Germinal center (tissue), 1 donor: ENCODE data around the gene AGAP3.

Source experiments
- DNase-seq: peaks from one replicate; pipeline ENCODE4 v3.0.0; 2012; ENCODE audit warnings: mixed read lengths, low spot score

Gene AGAP3

GRCh38 chr7:151124481-151124880 is 38.2 kb downstream of the AGAP3 start:
- DNase-seq: no peak

DNA sequence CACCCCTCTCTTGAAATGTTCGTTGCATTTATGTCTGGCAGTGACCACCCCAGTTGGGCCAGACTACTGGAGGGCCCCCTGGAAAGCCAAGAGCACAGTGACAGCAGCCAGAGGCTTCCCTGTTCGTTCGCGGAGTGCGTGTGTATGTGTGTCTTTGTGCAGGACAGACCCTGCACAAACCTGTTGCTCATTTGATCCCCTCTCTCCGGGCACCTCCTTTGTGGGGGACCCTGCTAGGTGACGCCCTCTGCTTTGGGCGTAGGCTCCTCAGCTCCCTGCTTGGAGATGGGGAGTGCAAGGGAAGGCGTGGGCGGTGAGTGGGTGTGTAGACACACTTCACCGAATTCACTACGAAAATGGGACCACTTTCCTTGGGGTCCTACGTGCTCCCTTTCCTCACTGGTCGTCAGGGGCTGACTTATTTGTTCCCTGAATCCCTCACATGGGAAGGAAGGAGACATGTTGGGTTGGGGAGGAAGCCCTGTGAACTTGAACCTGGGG is 38.7 kb downstream of the AGAP3 start:
- DNase-seq: no peak

DNA sequence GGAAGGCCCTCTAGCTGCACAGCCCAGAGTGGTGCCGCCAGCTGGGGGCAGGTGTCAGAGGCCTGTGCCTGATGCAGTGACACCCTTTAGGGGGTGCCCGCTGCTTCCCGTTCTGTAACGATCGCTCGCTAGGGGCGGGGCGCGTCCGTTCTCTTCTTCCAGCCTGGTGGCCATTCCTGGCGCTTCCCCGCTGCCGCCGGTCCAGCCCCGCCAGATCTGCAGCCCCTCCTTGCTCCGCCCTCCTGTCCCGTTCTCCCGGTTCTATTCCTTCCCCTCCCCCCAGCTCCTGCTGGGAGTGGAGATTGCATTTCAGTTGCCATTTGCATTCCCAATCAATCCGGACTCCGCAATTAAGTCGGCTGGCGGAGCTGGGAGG is 39.2 kb downstream of the AGAP3 start:
- no peak for DNase-seq

DNA sequence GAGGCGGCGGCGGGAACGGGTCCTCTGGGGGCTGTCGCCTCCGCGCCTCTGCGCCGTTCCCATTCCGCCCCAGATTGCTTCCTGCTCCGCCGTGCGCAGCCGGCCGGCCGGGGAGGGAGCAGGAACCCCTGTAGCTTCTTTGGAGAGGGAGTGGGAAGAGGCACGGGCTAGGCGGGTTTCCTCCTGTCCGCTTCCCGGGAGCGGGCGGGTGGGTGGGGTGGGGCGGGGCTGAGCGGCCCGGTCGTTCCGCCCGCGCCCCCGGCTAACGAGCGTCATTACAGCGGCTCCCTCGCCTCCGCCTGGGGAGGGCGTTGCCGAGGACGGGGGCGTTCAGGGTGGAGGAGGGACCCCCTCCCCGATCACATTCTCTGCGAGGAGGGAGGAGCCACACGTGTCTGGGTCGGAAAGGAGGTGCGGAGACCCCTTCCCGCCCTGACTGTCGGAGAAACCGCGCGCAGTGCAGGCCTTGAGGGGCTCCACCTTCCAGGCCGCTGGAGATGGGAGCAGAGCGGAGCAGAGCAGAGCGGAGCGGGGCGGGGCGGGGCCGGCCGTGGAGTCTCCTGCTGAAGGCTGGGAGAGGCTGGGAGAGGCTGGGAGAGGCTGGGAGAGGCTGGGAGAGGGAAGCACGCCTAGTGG is 39.7 kb downstream of the AGAP3 start:
- no peak for DNase-seq

GRCh38 chr7:151126491-151127137 is 40.3 kb downstream of the AGAP3 start:
- no peak for DNase-seq

GRCh38 chr7:151128144-151128543 is 41.9 kb downstream of the AGAP3 start:
- DNase-seq: no peak

DNA sequence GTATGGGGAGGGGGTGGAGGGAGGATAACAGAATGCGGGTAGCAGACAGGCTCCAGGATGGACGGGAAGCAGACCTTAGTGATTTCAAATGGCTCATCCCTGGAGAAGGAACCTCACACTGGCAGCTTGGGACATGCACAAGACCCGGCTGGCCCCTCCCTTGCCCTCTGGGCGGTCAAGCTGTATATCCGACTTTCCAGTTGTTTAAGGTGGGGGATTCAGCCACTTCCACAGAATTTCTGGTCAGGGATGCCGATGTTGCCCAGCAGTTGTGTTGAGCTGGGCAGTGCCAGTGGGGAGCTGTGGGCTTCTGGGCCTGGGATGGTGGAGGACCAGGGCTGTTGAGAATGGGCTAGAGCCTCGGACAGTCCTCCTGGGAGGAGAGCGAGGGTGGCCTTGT is 42.4 kb downstream of the AGAP3 start:
- no peak for DNase-seq

GRCh38 chr7:151129117-151129959 is 43.1 kb downstream of the AGAP3 start:
- no peak for DNase-seq

DNA sequence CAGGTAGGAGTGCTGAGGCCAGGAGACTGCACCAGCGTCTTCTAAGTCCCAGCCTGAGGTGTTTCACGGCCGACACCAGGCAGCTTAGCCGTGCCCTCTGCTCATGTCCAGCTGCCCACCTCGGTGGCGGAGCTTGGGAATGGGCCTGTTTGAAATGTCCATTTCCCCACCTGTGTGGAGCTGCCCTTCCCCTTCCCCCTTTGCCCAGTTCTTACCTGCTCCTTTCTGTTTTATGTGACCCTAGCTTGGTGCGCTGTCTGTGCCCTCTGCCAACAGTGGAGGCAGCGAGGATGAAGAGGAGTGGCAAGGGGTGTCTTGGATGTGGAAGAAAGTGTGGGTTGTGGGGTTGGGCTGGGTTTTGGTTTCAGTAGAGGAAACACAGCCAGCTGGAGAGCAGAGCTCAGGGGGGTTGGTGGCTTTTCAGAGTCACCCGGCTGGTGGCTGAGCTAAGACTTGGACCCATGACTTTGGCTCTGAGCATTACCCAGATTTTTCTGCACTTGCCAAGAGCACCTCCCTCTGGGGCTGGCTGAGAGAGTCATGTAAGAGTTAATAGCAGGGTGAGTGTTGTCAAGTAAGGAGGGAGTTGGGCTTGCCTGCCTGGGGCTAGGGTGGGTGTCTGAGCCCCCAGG is 43.8 kb downstream of the AGAP3 start:
- no peak for DNase-seq

DNA sequence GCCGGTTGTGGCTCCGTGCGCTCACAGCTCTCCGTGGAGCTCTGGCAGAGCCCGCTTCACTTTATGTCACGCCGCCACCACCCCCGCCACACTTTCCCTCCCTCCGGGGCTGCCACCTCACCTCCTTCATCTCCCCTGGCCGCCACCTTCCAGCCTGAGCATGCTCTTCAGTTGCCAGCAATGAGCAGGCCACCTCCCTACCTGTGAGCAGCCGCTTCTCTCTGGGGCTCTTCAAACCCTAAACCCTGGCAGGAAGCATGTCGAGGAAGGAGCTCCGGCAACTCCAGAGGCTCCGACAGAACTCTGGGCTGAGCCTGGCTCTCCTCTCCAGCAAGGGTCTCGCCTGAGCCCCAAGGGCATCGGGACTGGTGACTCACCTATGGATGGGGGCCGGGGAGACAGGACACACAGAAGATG is 44.5 kb downstream of the AGAP3 start:
- DNase-seq: no peak

GRCh38 chr7:151131224-151131591 is 44.9 kb downstream of the AGAP3 start:
- DNase-seq: no peak

GRCh38 chr7:151131592-151132293 is 45.5 kb downstream of the AGAP3 start:
- DNase-seq: no peak

GRCh38 chr7:151132461-151133205 is 46.4 kb downstream of the AGAP3 start:
- DNase-seq: no peak

- no peak for DNase-seq
Observed at GRCh38 chr7:151133266-151133985, 47.2 kb downstream of the AGAP3 start.

DNA sequence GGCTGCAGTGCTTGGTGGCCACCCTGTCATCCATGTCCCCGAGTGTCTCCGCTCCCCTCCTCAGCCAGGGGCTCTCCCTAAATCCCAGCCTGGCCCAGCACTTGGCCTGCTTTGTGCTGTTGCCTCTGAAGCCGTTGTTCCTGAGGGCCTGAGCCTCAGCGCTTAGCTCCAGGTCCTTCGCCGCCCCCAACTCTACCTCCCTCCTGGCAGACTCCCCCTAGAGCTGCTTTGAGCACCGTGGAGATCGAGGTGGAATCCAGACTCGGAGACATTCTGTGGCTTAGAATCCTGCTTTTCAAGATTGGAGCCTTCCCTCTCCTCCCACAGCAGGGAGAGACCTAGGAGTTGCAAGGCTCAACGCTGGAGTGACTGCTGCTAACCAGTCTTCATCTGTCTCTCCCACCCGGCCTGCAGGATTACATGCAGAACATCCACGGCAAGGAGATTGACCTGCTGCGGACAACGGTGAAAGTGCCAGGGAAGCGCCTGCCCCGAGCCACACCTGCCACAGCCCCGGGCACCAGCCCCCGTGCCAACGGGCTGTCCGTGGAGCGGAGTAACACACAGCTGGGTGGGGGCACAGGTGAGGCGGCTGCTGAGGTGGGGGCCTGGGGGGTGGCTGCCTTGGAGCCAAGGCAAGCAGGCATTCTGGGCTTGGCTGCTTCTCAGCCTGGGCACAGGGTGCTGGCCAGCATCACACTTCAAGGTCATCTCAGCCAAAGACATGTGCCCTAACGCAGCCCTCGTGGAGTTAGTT is 47.9 kb downstream of the AGAP3 start:
- no peak for DNase-seq

- DNase-seq: no peak
Observed at GRCh38 chr7:151134743-151135524, 48.7 kb downstream of the AGAP3 start.

DNA sequence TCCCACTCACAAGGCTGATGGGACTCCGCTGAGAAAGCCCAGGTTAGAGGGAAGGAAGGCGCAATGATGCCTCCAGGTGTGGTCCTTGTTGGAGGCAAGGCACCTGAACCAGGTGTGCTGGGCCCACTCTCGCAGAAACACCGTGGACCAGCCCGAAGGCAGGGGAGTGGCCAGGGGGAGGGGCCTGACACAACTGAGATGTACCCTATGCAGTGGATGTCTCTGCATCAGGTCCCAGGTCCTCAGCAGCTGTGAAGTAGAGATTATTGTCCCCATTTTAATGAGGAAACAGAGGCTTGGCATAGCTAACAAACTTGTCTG is 49.2 kb downstream of the AGAP3 start:
- no peak for DNase-seq

DNA sequence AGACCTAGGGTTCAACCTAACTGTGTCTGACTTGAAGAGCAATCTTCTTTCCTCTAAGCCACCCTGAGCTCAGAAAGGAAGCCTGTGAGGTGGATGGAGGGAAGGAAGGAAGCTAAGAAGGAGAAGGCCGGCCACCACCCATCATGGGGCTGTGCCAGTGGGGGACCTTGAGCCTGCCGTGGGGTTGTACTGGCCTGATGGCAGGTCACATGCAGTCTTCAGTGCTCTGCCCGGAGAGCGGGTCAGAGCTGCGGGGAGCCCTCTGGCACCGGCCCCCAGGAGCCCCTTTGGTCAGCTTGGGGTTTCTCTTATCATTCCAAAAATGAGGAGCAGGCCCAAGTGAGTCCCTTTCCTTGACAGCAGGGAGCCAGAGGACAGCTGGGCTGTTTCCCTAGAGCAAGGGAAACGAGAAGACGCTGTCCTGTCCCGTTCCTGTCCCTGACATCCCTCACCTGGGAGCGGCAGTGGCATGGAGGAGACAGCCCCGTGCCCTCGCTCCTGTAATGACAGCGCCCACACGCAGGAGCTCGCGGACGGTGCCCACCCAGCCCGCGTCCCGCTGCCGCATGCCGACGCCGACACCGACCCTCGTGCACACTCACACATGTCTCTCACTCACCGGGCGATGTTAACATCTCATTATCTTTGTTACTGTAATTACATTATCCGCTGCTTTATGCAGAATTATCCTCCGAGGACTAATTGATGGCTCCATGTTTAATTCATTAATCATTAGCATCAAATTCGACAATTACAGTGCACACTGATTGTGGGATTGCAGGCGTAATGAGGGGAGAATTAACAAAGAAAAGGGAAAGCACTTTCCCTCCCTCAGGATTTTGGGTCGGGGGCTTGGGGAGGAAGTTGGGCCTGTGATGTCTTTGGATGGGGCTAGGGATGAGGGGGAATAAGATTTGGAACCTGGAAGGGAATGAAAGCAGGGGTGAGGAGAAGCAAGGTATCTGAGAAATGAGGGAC is 49.9 kb downstream of the AGAP3 start:
- DNase-seq: no peak
